KMS-11 (cell line): Measurements from ENCODE around the gene SDHAF4.
"Not testable (repeated sequence)": the region's sequence is repeated elsewhere in the genome, so short reads cannot be mapped to it uniquely, and the experiment has no call there.

Source experiments
- H2AFZ ChIP-seq: fragments of 200-600 bp; sonication (generic); 2 replicates; pipeline ENCODE4 v1.6.1; 2016; ENCODE audit warnings: antibody characterized with exemption, mixed run types, low read depth
- H3K27ac ChIP-seq: fragments of 200-600 bp; sonication (generic); 2 replicates; pipeline ENCODE4 v1.6.1; 2016; ENCODE audit warnings: mild to moderate bottlenecking, mixed run types
- H3K27me3 ChIP-seq: fragments of 200-600 bp; sonication (generic); 2 replicates; pipeline ENCODE4 v1.6.1; 2017; ENCODE audit warnings: mild to moderate bottlenecking, low read depth, mixed run types, moderate library complexity; ENCODE audit not compliant: insufficient read depth
- H3K36me3 ChIP-seq: fragments of 200-600 bp; sonication (generic); 2 replicates; pipeline ENCODE4 v1.6.1; 2017; ENCODE audit warnings: mild to moderate bottlenecking, mixed run types; ENCODE audit not compliant: insufficient read depth
- H3K4me1 ChIP-seq: fragments of 200-600 bp; sonication (generic); 2 replicates; pipeline ENCODE4 v1.6.1; 2016; ENCODE audit warnings: mild to moderate bottlenecking, low read depth, mixed run types; ENCODE audit not compliant: poor library complexity, severe bottlenecking
- H3K4me2 ChIP-seq: fragments of 200-600 bp; sonication (generic); 2 replicates; pipeline ENCODE4 v1.7.0; 2016; ENCODE audit warnings: mild to moderate bottlenecking, mixed run types
- H3K4me3 ChIP-seq: fragments of 200-600 bp; sonication (generic); IDR thresholded peaks from 2 replicates; pipeline ENCODE4 v1.6.1; 2017; ENCODE audit warnings: low read depth, low read length, mixed read lengths; ENCODE audit not compliant: insufficient read depth
- H3K79me2 ChIP-seq: fragments of 200-600 bp; sonication (generic); 2 replicates; pipeline ENCODE4 v1.6.1; 2016; ENCODE audit warnings: low read depth, mixed run types; ENCODE audit not compliant: insufficient read depth
- H3K9ac ChIP-seq: fragments of 200-600 bp; sonication (generic); 2 replicates; pipeline ENCODE4 v1.6.1; 2016; ENCODE audit warnings: mild to moderate bottlenecking, mixed run types
- H4K20me1 ChIP-seq: fragments of 200-600 bp; sonication (generic); 2 replicates; pipeline ENCODE4 v1.6.1; 2016; ENCODE audit warnings: mild to moderate bottlenecking, mixed run types; ENCODE audit not compliant: insufficient read depth
- TF ChIP-seq, protein P1 (sequence below): fragments of 200-600 bp; sonication (generic); conservative IDR thresholded peaks from 2 replicates; pipeline ENCODE4 v1.6.1; 2017; ENCODE audit warnings: low read depth, mild to moderate bottlenecking, antibody characterized with exemption, low read length, moderate library complexity, mixed read lengths

The SDHAF4 gene

DNA sequence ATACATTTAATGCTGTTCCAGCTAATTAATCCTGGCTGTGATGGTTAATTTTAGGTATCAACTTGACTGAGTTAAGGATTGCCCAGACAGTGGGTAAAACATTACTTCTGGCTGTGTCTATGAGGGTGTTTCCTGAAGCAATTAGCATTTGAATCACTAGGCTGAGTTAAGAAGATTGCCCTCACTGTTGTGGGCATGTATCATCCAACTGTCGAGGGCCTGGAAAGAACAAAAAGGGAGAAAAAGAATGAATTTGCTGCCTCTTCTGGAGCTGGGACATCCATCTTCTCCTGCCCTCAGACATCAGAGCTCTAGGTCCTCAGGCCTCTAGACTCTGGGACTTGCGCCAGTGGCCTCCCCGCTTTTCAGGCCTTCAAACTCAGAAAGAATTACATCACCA, 34.3 kb downstream of the SDHAF4 start:
- TF ChIP-seq, protein P1, sequence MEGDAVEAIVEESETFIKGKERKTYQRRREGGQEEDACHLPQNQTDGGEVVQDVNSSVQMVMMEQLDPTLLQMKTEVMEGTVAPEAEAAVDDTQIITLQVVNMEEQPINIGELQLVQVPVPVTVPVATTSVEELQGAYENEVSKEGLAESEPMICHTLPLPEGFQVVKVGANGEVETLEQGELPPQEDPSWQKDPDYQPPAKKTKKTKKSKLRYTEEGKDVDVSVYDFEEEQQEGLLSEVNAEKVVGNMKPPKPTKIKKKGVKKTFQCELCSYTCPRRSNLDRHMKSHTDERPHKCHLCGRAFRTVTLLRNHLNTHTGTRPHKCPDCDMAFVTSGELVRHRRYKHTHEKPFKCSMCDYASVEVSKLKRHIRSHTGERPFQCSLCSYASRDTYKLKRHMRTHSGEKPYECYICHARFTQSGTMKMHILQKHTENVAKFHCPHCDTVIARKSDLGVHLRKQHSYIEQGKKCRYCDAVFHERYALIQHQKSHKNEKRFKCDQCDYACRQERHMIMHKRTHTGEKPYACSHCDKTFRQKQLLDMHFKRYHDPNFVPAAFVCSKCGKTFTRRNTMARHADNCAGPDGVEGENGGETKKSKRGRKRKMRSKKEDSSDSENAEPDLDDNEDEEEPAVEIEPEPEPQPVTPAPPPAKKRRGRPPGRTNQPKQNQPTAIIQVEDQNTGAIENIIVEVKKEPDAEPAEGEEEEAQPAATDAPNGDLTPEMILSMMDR, result no peak
- Histone ChIP-seq H4K20me1 (no peaks in the 10 kb centered on the region), H3K4me3 (no peak overlapping the region), H2AFZ (no peak overlapping the region), H3K36me3 (no peaks in the 10 kb centered on the region), H3K4me1 (no peaks in the 10 kb centered on the region), H3K9ac (no peak overlapping the region), H3K79me2 (no peaks in the 10 kb centered on the region), H3K4me2 (no peak overlapping the region), H3K27me3 (no peaks in the 10 kb centered on the region), H3K27ac (no peak overlapping the region)

DNA sequence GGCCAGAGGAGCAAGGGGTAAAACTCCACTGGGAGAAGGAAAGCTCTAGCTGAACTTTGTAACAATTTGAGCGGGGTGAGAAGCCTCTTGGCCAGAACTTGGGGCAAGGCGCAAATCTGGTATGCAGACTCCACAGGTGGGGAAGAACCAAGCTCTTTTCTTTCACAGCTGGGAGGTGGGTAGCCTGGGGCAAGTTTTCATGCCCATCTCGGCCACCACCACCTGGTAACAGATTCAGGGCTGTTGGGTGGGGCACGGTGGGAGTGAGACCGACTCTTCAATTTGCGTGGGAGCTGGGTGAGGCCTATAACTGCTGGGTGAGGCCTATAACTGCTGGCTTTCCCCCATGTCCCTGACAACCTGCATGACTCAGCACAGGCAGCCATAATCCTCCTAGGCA, 37.5 kb downstream of the SDHAF4 start:
- Histone ChIP-seq H4K20me1 (no peaks in the 10 kb centered on the region), H3K4me2 (no peak overlapping the region), H2AFZ (no peak overlapping the region), H3K79me2 (no peaks in the 10 kb centered on the region), H3K27ac (no peak overlapping the region), H3K27me3 (no peaks in the 10 kb centered on the region), H3K4me1 (no peaks in the 10 kb centered on the region), H3K9ac (no peak overlapping the region), H3K36me3 (no peaks in the 10 kb centered on the region), H3K4me3 (no peak overlapping the region)
- TF ChIP-seq, protein P1, result no peak

DNA sequence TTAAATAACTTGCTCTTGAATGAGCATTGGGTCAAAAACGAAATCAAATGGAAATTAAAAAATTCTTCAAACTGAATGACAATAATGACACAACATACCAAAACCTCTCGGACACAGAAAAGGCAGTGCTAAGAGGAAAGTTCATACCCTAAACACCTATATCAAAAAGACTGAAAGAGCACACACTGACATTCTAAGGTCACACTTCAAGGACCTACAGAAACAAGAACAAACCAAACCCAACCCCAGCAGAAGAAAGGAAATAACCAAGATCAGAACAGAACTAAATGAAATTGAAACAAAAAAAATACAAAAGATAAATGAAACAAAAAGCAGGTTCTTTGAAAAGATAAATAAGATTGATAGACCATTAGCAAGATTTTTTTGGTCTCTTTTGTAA, 40.6 kb downstream of the SDHAF4 start:
- H3K79me2 ChIP-seq, H3K4me2 ChIP-seq, H3K4me1 ChIP-seq, H3K4me3 ChIP-seq, H3K36me3 ChIP-seq, H2AFZ ChIP-seq, H3K27ac ChIP-seq, H3K9ac ChIP-seq, H4K20me1 ChIP-seq, H3K27me3 ChIP-seq: not testable (repeated sequence)

DNA sequence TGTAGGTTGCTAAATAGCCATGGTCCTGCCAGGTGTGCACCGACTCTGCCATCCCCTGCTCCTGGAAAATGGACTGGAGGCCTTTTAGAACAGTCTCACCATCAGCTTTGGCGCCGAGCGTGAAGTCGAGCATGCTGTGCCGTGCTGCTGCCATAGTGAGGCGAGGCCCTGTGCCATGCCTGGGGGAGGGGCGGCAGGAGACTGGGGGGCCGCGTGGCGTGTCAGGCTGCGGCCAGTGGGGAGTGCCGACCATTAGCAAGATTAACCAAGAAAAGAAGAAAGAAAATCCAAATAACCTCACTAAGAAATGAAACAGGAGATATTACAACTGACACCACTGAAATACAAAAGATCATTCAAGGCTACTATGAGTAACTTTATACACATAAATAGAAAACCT, 42.5 kb downstream of the SDHAF4 start:
- H3K9ac ChIP-seq, H4K20me1 ChIP-seq, H3K4me3 ChIP-seq, H2AFZ ChIP-seq, H3K36me3 ChIP-seq, H3K4me1 ChIP-seq, H3K4me2 ChIP-seq, H3K79me2 ChIP-seq, H3K27ac ChIP-seq, H3K27me3 ChIP-seq: not testable (repeated sequence)

DNA sequence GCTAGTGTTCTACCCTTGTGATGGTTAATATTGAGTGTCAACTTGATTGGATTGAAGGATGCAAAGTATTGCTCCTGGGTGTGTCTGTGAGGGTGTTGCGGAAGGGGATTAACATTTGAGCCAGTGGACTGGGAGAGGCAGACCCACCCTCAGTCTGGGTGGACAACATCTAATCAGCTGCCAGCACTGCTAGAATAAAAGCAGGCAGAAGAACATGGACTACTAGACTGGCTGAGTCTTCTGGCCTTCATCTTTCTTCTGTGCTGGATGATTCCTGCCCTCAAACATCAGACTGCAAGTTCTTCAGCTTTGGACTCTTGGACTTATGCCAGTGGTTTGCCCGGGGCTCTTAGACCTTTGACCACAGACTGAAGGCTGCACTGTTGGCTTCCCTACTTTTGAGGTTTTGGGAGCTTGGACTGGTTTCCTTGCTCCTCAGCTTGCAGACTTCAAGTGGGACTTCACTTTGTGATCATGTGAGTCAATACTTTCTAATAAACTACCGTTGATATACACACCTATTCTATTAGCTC, 50.1 kb downstream of the SDHAF4 start:
- no peaks in the 10 kb centered on the region for H3K36me3 ChIP-seq
- TF ChIP-seq, protein P1, result no peak

More for the DNA sequence above, 50.1 kb downstream of the SDHAF4 start:
- H2AFZ ChIP-seq, result no peak overlapping the region
- H3K4me2 ChIP-seq, result no peak overlapping the region
- no peaks in the 10 kb centered on the region for H3K27me3 ChIP-seq
- H3K4me1 ChIP-seq, result no peaks in the 10 kb centered on the region
- no peaks in the 10 kb centered on the region for H3K79me2 ChIP-seq
- H4K20me1 ChIP-seq, result no peaks in the 10 kb centered on the region
- H3K9ac ChIP-seq, result no peak overlapping the region
- no peak overlapping the region for H3K4me3 ChIP-seq
- no peak overlapping the region for H3K27ac ChIP-seq
